Neural progenitor cell (in vitro differentiated cells): ENCODE data around the gene LIPT2. TPM values are rescaled to one million over a fixed set of nuclear protein-coding genes. Genes with fewer than 3 reads are reported as not detected.
A peak's percentile ranks its signal among the peaks of the same experiment; 100 is the strongest.

ENCODE experiments used
- DNase-seq: peaks from one replicate; pipeline ENCODE4 v3.0.0-alpha.2; 2016; ENCODE audit warnings: low spot score
- H2AFZ ChIP-seq: fragments of 200-600 bp; sonication (generic); replicated peaks from 2 replicates; pipeline ENCODE4 v1.6.1; 2016; ENCODE audit warnings: antibody characterized with exemption
- H3F3A ChIP-seq: fragments of 200-600 bp; sonication (generic); 2 replicates; pipeline ENCODE4 v1.6.1; 2016; ENCODE audit warnings: antibody characterized with exemption, low read depth
- H3K27ac ChIP-seq: fragments of 200-600 bp; sonication (generic); 2 replicates; pipeline ENCODE4 v1.5.1; 2016; ENCODE audit warnings: mild to moderate bottlenecking
- H3K27me3 ChIP-seq: fragments of 200-600 bp; sonication (generic); 2 replicates; pipeline ENCODE4 v1.6.1; 2016; ENCODE audit warnings: mild to moderate bottlenecking, moderate library complexity
- H3K36me3 ChIP-seq: fragments of 200-600 bp; sonication (generic); 2 replicates; pipeline ENCODE4 v1.5.1; 2016
- H3K4me1 ChIP-seq: fragments of 200-600 bp; sonication (generic); 2 replicates; pipeline ENCODE4 v1.6.1; 2016; ENCODE audit warnings: mixed run types
- H3K4me2 ChIP-seq: fragments of 200-600 bp; sonication (generic); 2 replicates; pipeline ENCODE4 v1.6.1; 2016
- H3K4me3 ChIP-seq: fragments of 200-600 bp; sonication (generic); 2 replicates; pipeline ENCODE4 v1.5.1; 2016
- H3K79me2 ChIP-seq: fragments of 200-600 bp; sonication (generic); 2 replicates; pipeline ENCODE4 v1.6.1; 2016; ENCODE audit warnings: low read depth
- H3K9ac ChIP-seq: fragments of 200-600 bp; sonication (generic); 2 replicates; pipeline ENCODE4 v1.6.1; 2016
- H3K9me3 ChIP-seq: fragments of 200-600 bp; sonication (generic); 2 replicates; pipeline ENCODE4 v1.5.1; 2016; ENCODE audit warnings: low read depth
- H4K20me1 ChIP-seq: fragments of 200-600 bp; sonication (generic); 2 replicates; pipeline ENCODE4 v1.6.1; 2016; ENCODE audit warnings: low read depth
- H3K27ac Mint-ChIP-seq: 3 replicates; pipeline ENCODE4 v1.8.0; 2021; ENCODE audit warnings: mixed read lengths
- H3K27me3 Mint-ChIP-seq: 2 replicates; pipeline ENCODE4 v1.8.0; 2022; ENCODE audit warnings: low read depth, mild to moderate bottlenecking, inconsistent platforms, moderate library complexity, mixed read lengths; ENCODE audit not compliant: insufficient read depth
- H3K36me3 Mint-ChIP-seq: 3 replicates; pipeline ENCODE4 v1.8.0; 2021; ENCODE audit warnings: mixed read lengths
- H3K4me1 Mint-ChIP-seq: 3 replicates; pipeline ENCODE4 v1.8.0; 2021; ENCODE audit warnings: mixed read lengths
- H3K4me3 Mint-ChIP-seq: 3 replicates; pipeline ENCODE4 v1.8.0; 2021; ENCODE audit warnings: mild to moderate bottlenecking, moderate library complexity, mixed read lengths
- H3K9me3 Mint-ChIP-seq: 3 replicates; pipeline ENCODE4 v1.8.0; 2020; ENCODE audit warnings: mixed read lengths
- EZH2 ChIP-seq: fragments of 200-600 bp; sonication (generic); IDR thresholded peaks from 2 replicates; pipeline ENCODE4 v1.6.1; 2017; ENCODE audit warnings: antibody characterized with exemption, mild to moderate bottlenecking, moderate library complexity
- EZH2phosphoT487 ChIP-seq: fragments of 200-600 bp; sonication (generic); IDR thresholded peaks from 2 replicates; pipeline ENCODE4 v1.6.1; 2017; ENCODE audit warnings: antibody characterized with exemption
- small RNA-seq: library from RNA; depleted of rRNA; stranded (forward); fragments of <200 nt; gene quantifications from one replicate; pipeline ENCODE3, GENCODE V24; 2015
- total RNA-seq: library from RNA; depleted of rRNA; stranded (reverse); fragments of >200 nt; gene quantifications from 2 replicates; pipeline ENCODE4 v1.2.3, GENCODE V29; 2015; ENCODE audit warnings: low replicate concordance
- TF ChIP-seq, protein P1 (sequence below): fragments of 200-600 bp; sonication (generic); IDR thresholded peaks from 2 replicates; pipeline ENCODE4 v1.5.1; 2017; ENCODE audit warnings: antibody characterized with exemption, mild to moderate bottlenecking

The LIPT2 gene
- total RNA-seq, 1 donor from 2014 or later = 16.9 TPM

DNA sequence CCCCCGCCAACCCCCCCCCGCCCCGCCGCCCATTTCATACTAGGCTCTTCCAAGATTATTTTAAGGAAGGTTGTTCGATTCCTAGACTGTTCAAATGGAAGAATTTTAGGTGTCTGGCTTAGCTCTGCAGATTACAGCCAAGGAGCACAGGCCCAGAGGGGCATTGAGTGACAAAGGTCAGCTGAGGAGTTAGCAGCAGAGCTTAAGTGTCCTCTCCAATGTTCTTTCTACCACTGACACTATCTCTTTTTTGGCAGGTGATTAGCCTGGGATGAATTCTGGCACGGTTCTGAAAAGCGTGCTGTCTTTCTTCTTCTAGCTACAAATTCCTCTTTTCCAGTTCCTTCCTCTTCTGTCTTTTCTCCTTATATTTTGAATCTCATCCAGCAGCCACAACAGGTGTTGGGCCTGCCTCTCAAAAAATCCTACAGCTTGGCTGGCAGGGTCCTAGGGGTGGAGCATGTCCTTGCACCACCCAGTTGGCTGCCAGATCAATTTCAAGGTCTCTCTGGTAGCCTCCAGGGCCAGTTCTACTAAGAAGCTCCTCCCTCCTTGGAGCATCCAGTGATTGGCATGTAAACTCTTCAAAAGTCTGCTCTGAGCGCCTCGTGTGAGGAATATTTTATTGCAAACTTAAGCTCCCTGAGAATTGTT lies 49.2 kb downstream of the LIPT2 start:
- H3K9me3 Mint-ChIP-seq = no peaks in the 10 kb centered on the region
- no peak overlapping the region for H3K27ac Mint-ChIP-seq
- DNase-seq = no peak
- no peaks in the 10 kb centered on the region for H3K9me3 ChIP-seq
- H3F3A ChIP-seq = peaks cover 11% of the 10 kb centered on the region
- TF ChIP-seq EZH2phosphoT487 (no peak), EZH2 (no peak)
- TF ChIP-seq, protein P1, sequence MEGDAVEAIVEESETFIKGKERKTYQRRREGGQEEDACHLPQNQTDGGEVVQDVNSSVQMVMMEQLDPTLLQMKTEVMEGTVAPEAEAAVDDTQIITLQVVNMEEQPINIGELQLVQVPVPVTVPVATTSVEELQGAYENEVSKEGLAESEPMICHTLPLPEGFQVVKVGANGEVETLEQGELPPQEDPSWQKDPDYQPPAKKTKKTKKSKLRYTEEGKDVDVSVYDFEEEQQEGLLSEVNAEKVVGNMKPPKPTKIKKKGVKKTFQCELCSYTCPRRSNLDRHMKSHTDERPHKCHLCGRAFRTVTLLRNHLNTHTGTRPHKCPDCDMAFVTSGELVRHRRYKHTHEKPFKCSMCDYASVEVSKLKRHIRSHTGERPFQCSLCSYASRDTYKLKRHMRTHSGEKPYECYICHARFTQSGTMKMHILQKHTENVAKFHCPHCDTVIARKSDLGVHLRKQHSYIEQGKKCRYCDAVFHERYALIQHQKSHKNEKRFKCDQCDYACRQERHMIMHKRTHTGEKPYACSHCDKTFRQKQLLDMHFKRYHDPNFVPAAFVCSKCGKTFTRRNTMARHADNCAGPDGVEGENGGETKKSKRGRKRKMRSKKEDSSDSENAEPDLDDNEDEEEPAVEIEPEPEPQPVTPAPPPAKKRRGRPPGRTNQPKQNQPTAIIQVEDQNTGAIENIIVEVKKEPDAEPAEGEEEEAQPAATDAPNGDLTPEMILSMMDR = no peak
- no peak overlapping the region for H2AFZ ChIP-seq
- H3K27me3 ChIP-seq = no peaks in the 10 kb centered on the region
- peak overlapping the region; percentile 66 for H3K4me3 Mint-ChIP-seq
- H3K4me3 ChIP-seq = no peak overlapping the region
- H3K79me2 ChIP-seq = no peaks in the 10 kb centered on the region
- H3K4me2 ChIP-seq = no peak overlapping the region
- peaks cover 20% of the 10 kb centered on the region for H3K4me1 ChIP-seq
- H3K27me3 Mint-ChIP-seq = peaks cover 6% of the 10 kb centered on the region
- no peaks in the 10 kb centered on the region for H4K20me1 ChIP-seq
- peaks cover 24% of the 10 kb centered on the region for H3K4me1 Mint-ChIP-seq
- no peak overlapping the region for H3K27ac ChIP-seq
- no peak overlapping the region for H3K9ac ChIP-seq
- no peaks in the 10 kb centered on the region for H3K36me3 Mint-ChIP-seq
- no peaks in the 10 kb centered on the region for H3K36me3 ChIP-seq

DNA sequence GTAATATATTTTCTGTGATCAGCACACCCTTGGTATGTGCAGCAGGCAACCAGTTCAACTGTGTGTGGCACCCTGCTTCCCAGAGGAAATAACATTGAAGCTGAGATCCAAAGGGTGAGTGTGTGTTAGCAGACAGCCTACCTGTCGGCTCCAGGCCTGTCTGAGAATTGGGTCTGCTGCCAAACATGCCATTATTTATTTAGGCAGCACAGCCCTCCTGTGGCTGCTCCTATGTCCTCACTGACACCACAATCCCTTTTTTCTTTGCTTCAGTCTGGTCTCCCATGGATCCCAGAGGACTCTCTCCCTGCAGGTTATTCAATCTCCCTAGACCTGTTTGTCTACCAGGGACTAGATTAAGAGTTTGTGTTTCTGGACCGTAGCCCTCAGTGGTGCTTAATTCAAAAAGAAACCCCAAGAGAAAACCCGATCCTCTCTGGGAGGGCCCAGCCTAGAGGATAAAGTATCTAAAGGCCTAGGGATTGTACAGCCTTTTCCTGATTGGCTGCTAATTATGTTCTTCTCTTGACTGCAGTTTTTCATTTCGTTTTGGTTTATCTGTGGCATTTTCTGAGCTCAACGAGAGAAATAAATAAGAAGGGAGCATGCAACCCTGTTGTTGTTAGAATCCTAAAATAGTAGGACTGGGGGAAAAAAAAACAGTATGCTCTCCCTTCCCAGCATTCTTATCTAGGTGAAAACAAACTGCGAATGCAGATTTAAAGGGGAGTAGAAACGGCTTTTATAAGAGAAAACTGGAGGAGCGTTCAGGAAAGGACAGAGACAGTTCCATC lies 50.3 kb downstream of the LIPT2 start:
- peak; percentile 45 for DNase-seq
- Histone ChIP-seq H3F3A (peaks cover 11% of the 10 kb centered on the region), H3K36me3 (no peaks in the 10 kb centered on the region), H3K27ac (no peak overlapping the region), H3K4me1 (peaks cover 20% of the 10 kb centered on the region), H4K20me1 (no peaks in the 10 kb centered on the region), H2AFZ (peak overlapping the region; percentile 46), H3K9ac (no peak overlapping the region), H3K27me3 (no peaks in the 10 kb centered on the region), H3K4me3 (no peak overlapping the region), H3K4me2 (peak overlapping the region; percentile 50), H3K79me2 (no peaks in the 10 kb centered on the region), H3K9me3 (no peaks in the 10 kb centered on the region)
- no peak for TF ChIP-seq EZH2
- no peak for TF ChIP-seq EZH2phosphoT487
- TF ChIP-seq, protein P1 = no peak
- Mint-ChIP-seq H3K27ac (no peak overlapping the region), H3K27me3 (peaks cover 4% of the 10 kb centered on the region), H3K4me1 (peaks cover 21% of the 10 kb centered on the region), H3K36me3 (no peaks in the 10 kb centered on the region), H3K4me3 (no peak overlapping the region), H3K9me3 (no peaks in the 10 kb centered on the region)

DNA sequence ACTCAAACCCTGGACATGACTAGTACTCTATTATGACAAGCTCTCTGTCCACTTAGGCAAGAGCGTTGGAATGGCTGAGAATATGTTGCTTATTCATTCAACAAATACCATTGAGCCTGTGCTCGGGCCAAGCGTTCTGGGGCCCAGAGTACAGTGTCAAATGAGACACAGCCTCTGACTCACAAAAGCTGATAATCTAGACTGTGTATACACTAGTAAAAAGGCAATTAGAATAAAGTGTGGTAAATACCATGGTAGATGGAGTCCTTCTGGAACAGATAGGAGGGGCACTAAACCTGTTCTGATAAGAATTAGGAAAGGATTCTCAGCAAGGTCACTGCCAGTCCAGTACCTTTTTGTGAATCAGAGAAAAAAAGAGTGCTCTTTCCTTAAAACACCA lies 50.9 kb downstream of the LIPT2 start:
- Histone ChIP-seq H3K4me1 (peaks cover 20% of the 10 kb centered on the region), H3K9ac (no peak overlapping the region), H3K9me3 (no peaks in the 10 kb centered on the region), H3K4me3 (no peak overlapping the region), H3K36me3 (no peaks in the 10 kb centered on the region), H4K20me1 (no peaks in the 10 kb centered on the region), H3K27ac (no peak overlapping the region), H3K79me2 (no peaks in the 10 kb centered on the region), H2AFZ (no peak overlapping the region), H3K27me3 (no peaks in the 10 kb centered on the region), H3K4me2 (no peak overlapping the region), H3F3A (peaks cover 11% of the 10 kb centered on the region)
- no peaks in the 10 kb centered on the region for H3K36me3 Mint-ChIP-seq
- peaks cover 4% of the 10 kb centered on the region for H3K27me3 Mint-ChIP-seq
- peaks cover 21% of the 10 kb centered on the region for H3K4me1 Mint-ChIP-seq
- TF ChIP-seq EZH2phosphoT487 (no peak), EZH2 (no peak)
- TF ChIP-seq, protein P1 = no peak
- DNase-seq = no peak
- H3K4me3 Mint-ChIP-seq = no peak overlapping the region
- H3K9me3 Mint-ChIP-seq = no peaks in the 10 kb centered on the region
- no peak overlapping the region for H3K27ac Mint-ChIP-seq

Small RNA genes within 50 kb of the gene (small RNA-seq; reads per million reads assigned to genes)
- gene CYCSP27 = not detected

Other genes starting within 250 kb of the LIPT2 start
- not detected in 2 replicates for gene P4HA3, start 182.1 kb downstream of the LIPT2 start, total RNA-seq
- gene PGM2L1, start 95.3 kb downstream of the LIPT2 start, total RNA-seq = 12.3 and 15.9 TPM in 2 replicates
- gene KCNE3, start 26.2 kb downstream of the LIPT2 start, total RNA-seq = 1.2 and 1.3 TPM in 2 replicates
- 45.4 and 56.9 TPM in 2 replicates for gene POLD3, start 98.9 kb upstream of the LIPT2 start, total RNA-seq
- 0.06 TPM in 1 of 2 replicates, not detected in the other for gene CHRDL2, start 237.7 kb upstream of the LIPT2 start, total RNA-seq